ENCODE measurements around the gene RPTOR.

The RPTOR gene

GRCh38 chr17:80645706-80646325, 101.2 kb downstream of the RPTOR start:
- no peak for FAIRE-seq

DNA sequence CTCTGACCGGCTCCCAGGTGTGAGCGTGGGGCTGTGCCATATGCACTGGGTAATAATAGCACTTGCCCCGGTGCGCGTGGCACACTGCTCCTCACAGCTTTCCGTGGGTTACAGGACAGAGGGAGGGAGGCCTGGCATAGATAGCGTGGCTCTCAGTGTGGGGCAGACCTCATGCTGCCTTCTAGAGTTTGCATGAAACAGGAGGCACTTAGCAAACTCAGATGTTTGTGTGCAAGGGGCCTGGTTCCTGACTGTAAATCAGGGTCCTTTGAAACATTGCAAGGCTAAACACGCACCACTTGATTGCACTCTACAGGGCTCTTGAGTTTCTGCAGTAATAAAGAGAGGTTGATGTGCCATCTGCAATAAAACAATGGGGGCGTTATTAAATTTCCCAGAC, 101.7 kb downstream of the RPTOR start:
- FAIRE-seq: no peak

DNA sequence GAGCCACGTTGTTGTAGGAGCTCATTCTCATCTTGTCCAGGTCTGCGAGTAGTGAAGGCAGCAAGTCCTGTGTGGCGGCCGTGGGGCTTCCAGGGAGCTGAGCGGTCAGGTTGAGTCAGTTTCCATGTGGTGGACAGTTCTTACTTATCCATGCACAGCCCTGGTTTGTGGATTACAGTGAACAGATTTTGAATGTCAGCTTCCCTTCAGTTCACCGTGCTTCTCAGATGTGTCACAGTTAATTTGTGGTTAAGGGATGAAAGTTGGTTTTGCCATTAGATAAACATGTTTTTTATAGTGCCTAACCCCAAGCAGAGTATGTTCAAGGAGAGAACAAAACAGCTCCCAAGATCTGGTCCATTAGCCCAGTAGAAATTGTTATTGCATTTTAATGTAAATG, 103.1 kb downstream of the RPTOR start:
- no peak for FAIRE-seq

GRCh38 chr17:80649200-80649644, 104.6 kb downstream of the RPTOR start:
- no peak for FAIRE-seq

- no peak for FAIRE-seq
Measured at GRCh38 chr17:80649672-80650330, 105.2 kb downstream of the RPTOR start.

- FAIRE-seq: no peak
Measured at GRCh38 chr17:80650331-80650672, 105.7 kb downstream of the RPTOR start.

DNA sequence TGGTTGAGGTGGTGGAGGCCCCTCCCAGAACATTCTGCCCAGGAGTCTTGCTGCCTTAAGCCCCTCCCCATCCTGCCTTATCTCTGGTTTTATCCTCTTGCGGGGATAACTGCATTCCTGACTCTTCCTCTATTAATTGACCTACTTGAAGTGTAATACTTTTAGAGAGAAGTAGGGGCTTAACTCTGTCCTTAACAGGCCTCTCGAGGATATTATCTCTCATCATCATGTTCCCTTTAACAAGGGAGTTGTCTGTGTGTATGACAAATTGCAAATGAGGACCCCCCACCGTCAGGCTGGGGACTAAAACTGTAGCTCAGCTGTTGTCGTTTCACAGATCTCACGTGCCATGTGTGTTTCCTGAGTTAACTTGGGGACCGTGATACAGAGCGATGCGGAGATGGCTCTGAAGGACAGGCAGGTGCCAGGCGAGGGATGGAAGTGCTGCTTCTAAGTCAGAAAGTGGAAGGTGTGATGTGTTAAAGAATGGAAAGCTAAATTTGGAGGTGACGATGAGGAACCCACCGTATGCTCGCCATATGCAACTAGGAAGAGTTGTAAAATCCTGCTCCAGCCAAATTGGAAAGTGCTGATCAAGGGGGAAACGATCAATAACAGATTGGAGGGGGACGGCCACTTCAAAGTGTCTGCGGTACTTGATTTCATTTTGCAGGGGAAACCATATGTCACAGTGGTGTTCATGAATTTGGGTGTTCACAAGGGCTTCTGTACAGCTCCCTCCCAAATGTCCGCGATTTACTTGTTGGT, 106.3 kb downstream of the RPTOR start:
- no peak for FAIRE-seq

GRCh38 chr17:80652756-80653330, 108.2 kb downstream of the RPTOR start:
- no peak for FAIRE-seq

DNA sequence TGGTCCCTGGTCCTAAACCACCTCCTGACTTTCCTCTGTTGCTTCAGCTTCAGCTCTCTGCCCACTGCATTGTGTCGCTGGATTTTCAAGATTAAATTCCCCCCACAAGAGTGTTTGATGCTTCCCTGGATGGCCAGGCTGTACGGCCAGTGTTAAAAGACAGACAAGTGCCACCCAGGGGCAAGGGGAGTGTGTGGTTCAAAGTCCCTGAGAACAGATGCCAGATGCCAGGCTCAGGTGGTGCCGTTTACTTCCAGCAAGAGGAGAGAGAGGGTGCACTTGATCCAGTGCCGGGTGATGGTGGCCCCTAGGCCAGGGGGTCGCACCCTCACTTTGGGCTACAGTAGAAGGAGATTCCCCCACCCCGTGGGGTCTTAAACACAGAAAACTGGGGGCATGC, 109.2 kb downstream of the RPTOR start:
- no peak for FAIRE-seq

DNA sequence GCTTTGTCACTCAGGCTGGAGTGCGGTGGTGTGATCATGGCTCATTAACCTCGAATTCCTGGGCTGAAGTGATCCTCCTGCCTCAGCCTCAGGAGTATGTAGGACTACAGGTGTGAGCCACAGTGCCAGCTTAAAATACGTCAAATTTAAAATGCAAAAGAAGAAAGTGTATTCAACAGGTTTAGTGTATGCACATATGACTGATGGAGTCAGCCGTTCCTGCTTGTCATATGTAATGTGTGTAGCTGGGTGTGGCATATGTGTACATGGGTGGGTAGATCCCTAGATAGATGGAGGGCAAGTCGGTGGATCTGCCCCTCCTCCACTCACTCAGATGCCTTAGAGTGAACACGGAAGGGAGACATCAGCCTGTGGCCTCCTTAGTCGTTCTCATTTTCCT, 111.0 kb downstream of the RPTOR start:
- FAIRE-seq: no peak

GRCh38 chr17:80656590-80656989, 112.0 kb downstream of the RPTOR start:
- no peak for FAIRE-seq

DNA sequence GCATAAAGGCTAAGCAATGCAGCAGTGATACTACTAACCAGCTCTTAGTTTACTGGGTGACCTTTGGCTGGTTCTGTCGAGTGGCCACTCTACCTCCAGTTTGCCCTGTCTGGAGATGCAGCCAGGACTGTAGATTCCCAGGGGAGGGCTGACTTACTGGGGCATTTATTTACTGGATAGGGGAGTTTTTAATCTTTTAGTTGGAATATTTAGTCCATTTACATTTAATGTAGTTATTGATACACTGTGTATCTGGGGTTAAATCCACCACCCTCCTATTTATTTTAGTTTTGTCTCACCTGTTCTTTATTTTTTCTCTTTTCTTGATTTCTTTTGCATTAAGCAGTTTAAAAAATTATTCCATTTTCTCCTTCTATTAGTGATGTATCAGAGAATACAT, 112.9 kb downstream of the RPTOR start:
- FAIRE-seq: no peak

GRCh38 chr17:80658821-80659220, 114.2 kb downstream of the RPTOR start:
- no peak for FAIRE-seq

GRCh38 chr17:80659651-80660050, 115.0 kb downstream of the RPTOR start:
- FAIRE-seq: no peak

- FAIRE-seq: no peak
Measured at GRCh38 chr17:80660527-80661198, 116.0 kb downstream of the RPTOR start.

DNA sequence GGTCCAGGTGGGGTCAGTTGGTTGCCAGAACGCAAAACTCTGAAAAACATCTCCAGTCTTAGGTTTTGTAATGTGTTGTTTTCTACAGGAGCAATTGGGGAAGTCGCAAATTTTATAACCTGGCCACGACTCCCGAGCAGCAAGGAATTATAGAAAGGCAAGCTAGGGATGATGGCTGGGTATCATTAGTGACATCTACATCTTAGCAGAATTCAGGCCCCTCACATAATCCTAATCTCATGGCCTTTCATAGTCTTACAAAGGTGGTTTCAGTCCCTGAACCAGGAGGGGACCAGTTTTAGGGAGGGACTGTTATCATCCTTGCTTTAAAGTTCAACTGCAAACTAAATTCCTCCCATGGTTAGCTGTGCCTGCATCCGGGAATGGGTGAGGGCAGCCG, 117.9 kb downstream of the RPTOR start:
- FAIRE-seq: no peak

GRCh38 chr17:80663781-80664206, 119.2 kb downstream of the RPTOR start:
- no peak for FAIRE-seq

DNA sequence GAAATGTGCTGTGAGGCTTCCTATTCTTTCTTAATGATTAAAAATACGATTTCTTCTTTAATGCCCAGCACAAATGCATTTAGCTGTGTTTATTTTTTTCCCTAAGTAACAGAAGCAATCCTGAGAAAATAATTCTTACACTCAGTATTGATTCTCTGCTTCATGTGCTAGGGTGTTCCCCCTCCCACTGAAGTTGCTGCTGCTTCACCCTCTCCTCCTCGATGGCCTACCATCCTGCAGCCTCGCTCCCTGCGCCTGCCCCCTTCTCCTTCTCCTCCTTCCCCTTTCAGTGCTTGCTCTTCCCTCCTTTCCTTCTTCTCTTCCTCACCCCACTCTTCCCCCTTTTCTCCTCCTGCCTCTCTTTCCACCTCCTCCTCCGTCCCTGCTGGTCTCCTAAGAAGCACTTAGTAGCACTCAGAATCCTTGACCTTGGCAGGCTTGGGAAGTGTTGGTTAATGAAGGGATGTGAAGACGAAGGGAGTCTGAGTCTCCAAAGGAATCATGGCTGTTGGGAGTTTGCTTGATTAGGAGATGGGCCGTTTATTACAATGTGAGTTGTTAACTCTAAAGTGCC, 119.7 kb downstream of the RPTOR start:
- FAIRE-seq: no peak

DNA sequence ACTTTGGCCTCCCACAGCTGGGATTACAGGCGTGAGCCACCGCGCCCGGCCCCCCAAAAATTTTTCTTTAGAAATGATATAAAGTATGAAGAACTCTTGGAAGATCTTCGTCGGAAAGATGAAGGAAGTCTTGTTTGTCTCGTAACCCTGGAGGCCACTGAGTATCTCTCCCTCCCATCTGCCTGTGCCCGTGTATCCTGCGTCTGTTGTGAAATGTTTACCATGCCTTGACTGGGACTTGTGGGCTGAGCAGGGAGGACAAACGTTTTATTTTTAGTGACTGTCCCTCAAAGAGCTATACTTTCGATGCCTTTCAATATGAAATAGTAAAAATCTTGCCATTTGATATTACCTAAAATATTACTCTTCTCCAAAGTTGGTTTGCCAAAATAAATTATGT, 121.2 kb downstream of the RPTOR start:
- FAIRE-seq: no peak

DNA sequence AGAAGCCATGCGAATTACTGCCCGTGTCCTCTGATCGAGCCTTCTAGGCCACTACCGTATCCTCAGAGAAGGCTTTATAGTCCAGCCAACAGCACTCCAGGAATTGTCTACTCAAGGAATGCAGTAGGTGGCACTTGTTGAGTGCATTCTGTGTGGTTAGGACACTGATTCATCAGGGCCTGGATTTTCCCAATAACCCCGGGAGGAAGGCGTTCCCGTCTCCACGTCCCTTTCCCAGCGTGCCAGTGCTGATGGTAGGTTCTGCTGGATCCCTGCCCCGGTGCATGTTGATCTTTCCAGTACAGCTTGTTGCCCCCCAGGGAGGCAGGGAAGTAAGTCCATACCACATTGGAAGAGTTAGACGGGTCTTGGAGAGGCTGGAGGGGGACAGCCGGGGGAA, 122.2 kb downstream of the RPTOR start:
- FAIRE-seq: no peak

DNA sequence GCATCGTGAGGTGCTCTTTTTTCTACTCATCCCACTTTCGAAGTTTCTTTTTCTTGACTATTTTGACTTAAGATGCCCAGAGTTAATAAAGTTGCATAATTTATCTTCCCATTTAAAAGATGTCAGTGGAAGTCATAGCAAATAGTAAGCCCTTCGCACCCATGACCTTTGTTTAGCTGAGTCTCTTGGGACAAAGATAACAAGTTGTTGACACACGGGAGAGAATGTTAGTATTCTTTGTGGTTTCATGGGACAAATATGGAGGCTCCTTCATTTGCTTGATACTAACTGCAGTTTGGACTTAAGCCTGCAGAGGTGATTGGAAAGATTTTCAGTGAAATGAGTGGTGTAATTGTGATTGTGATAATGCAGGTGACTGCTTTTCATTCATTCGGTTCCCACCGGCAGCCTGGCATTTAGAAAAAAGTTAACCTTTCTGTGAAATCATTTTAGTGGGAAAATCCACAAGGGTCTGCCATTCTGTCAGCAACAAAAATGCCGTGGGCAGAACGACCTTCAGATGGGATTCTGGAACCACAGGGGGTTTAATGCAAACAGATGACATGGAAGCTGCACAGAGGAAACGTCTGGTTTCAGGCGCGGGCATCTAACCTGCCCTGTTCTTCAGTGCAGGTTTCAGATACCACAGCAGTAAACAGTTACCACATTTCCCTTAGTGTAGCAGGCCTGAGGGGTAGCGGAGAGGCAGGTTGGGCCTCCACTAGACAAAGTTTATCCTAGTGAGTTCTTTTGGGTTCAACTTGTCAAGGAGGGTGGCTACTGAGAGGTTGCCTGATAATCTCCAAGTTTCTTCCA, 123.0 kb downstream of the RPTOR start:
- FAIRE-seq: no peak

Measured in TTC549 (cell line).